ENCODE measurements around the gene GRM7.

GRCh38 chr3:7381741-7382140 is 520.8 kb downstream of the GRM7 start:
- TF ChIP-seq CTCF (IDR thresholded peaks at IDR 0.05) = no peak
- no peak for TF ChIP-seq POLR2AphosphoS5 (IDR thresholded peaks at IDR 0.05)
- no peak for TF ChIP-seq POLR2A (IDR thresholded peaks at IDR 0.05; ENCODE audit: low read depth)

All from esophagus muscularis mucosa (tissue), 3 donors.